Measurements from ENCODE around the gene RHOA. TPM values are rescaled to one million over a fixed set of nuclear protein-coding genes. Genes with fewer than 3 reads are reported as not detected.

The RHOA gene
- total RNA-seq, 6 donors from 2014 or later: 206 to 611 (median 456) TPM

DNA sequence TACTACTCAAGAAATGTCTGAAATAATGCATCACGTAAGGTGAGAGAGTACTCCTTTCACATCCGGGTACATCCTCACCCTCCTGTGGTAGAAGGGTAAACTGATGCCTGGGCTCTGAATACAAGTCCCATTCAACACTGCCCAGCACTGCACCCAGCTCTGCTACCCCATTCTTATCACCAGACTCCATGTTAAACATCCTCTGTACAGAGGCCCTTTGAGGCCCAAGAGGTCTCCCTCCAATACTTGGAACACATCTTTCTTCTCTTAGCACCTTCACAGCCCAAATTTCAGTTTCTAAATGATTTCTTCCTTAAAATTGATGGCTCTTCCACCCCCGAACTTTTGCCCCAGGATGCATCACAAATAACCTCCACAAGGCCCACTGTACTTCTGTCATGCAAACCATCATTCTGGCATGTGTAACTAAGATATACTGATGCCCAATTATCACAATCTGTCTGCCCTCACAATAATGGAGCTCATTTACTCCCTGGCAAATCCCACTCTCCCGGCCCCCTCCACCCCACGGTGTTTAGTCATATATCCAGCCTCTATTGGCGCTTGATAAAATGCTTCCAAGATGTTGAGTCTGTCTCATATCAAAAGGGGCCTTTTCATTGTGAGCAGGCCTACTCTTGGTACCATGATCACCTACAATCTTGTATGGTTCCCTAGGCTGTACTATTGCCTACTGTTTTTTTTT is 41.0 kb downstream of the RHOA start:
- TF ChIP-seq, protein P1, sequence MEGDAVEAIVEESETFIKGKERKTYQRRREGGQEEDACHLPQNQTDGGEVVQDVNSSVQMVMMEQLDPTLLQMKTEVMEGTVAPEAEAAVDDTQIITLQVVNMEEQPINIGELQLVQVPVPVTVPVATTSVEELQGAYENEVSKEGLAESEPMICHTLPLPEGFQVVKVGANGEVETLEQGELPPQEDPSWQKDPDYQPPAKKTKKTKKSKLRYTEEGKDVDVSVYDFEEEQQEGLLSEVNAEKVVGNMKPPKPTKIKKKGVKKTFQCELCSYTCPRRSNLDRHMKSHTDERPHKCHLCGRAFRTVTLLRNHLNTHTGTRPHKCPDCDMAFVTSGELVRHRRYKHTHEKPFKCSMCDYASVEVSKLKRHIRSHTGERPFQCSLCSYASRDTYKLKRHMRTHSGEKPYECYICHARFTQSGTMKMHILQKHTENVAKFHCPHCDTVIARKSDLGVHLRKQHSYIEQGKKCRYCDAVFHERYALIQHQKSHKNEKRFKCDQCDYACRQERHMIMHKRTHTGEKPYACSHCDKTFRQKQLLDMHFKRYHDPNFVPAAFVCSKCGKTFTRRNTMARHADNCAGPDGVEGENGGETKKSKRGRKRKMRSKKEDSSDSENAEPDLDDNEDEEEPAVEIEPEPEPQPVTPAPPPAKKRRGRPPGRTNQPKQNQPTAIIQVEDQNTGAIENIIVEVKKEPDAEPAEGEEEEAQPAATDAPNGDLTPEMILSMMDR (IDR thresholded peaks at IDR 0.05): no peak
- no peak for TF ChIP-seq POLR2AphosphoS5 (IDR thresholded peaks at IDR 0.05)
- no peak for TF ChIP-seq EP300 (IDR thresholded peaks at IDR 0.05)
- TF ChIP-seq POLR2A (IDR thresholded peaks at IDR 0.05): no peak
- no peak for ATAC-seq (ENCODE audit: low FRiP score in 2 of 2)
- DNase-seq: no peak
- H3K9me3 ChIP-seq: no peaks in the 10 kb centered on the region
- no peaks in the 10 kb centered on the region for H3K27me3 ChIP-seq
- no peak overlapping the region for H3K27ac ChIP-seq
- H3K4me1 ChIP-seq: peaks cover 0 to 10% (median 1%) of the 10 kb centered on the region in 4 donors
- WGBS, 2 donors: 93 to 94% methylated on average over 6 of the region's 6 CpGs
- H3K36me3 ChIP-seq: peaks cover 31 to 96% (median 77%) of the 10 kb centered on the region in 4 donors
- H3K4me3 ChIP-seq: no peak overlapping the region

DNA sequence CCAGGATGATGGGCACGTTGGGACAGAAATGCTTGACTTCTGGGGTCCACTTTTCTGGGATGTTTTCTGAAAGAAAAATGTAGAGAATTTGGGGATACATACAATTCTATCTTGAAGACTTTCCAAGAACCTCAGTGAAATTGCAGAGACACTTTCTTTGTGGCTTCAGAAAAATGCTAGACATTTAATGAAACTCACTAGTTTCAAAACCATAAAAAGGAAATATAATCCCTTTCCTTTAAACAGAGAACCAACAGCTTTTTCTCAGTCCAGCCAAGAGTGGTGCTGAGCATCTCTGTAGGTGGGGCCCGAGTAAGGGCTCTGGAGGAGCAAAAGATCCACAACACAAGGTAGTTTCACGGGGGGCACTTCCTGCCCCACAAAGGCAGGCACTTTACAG is 49.2 kb downstream of the RHOA start:
- ATAC-seq (ENCODE audit: low FRiP score in 2 of 2) (no peak), DNase-seq (no peak)
- Histone ChIP-seq H3K4me3 (no peak overlapping the region), H3K27ac (peak overlapping the region in 2 of 4 donors; percentile 3 to 7), H3K27me3 (no peaks in the 10 kb centered on the region), H3K9me3 (no peaks in the 10 kb centered on the region), H3K36me3 (peaks cover 35 to 90% (median 66%) of the 10 kb centered on the region in 4 donors), H3K4me1 (peaks cover 12 to 30% (median 19%) of the 10 kb centered on the region in 4 donors)
- WGBS, 2 donors: 67 to 74% methylated on average over 3 of the region's 3 CpGs
- TF ChIP-seq, protein P1 (IDR thresholded peaks at IDR 0.05): no peak
- no peak for TF ChIP-seq POLR2AphosphoS5 (IDR thresholded peaks at IDR 0.05)
- TF ChIP-seq EP300 (IDR thresholded peaks at IDR 0.05): no peak
- TF ChIP-seq POLR2A (IDR thresholded peaks at IDR 0.05): no peak

DNA sequence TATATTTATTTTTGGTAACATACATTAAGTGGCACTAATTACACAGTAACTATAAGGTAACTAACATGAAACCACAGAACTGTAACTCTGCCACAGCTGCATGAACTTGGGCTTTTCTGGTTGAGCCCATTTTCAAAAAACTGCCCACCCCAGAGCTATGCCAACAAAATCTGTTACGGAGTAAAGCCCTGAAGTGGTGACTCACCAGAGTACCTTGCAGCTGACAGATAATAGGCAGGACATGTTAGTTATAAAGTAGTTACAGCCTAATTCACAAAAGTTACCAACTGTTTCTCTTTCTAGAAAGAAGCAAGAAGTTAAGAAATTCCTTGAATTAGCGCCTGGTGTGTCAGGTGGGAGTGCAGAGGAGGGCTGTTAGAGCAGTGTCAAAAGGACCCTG is 52.2 kb downstream of the RHOA start:
- no peak for DNase-seq
- H3K27ac ChIP-seq: peak overlapping the region; percentile 12 to 94 (median 90)
- WGBS, 2 donors: 81 to 84% methylated on average over 2 of the region's 2 CpGs

DNA sequence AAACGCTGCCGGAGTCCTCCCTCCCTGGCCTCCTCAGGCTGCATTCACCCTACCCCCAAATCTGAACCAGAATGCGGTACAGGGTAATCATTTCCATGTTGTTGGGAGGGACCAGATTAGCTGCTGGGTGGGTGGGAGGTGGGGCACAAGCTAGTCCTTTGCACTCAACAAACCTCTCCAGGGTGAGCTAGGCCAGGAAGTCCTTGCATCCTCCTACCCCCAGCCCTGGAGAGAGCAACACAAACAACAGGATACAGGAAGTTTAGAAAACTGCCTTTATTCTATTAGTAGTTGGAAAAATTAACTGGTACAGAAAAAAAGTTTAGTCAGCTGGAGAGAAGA is 52.9 kb downstream of the RHOA start:
- H3K4me1 ChIP-seq: peaks cover 33 to 58% (median 41%) of the 10 kb centered on the region in 4 donors
- H3K27me3 ChIP-seq: no peaks in the 10 kb centered on the region
- H3K36me3 ChIP-seq: peaks cover 30 to 74% (median 49%) of the 10 kb centered on the region in 4 donors
- DNase-seq (no peak), ATAC-seq (ENCODE audit: low FRiP score in 2 of 2) (no peak)
- peak overlapping the region in 3 of 4 donors; percentile 68 to 83 (median 72) for H3K4me3 ChIP-seq
- TF ChIP-seq EP300 (IDR thresholded peaks at IDR 0.05) (no peak), POLR2A (IDR thresholded peaks at IDR 0.05) (no peak), POLR2AphosphoS5 (IDR thresholded peaks at IDR 0.05) (no peak)
- TF ChIP-seq, protein P1 (IDR thresholded peaks at IDR 0.05): no peak
- WGBS, 2 donors: 25 to 35% methylated on average over 2 to 3 of the region's 3 CpGs
- peak overlapping the region; percentile 88 to 95 (median 94) for H3K27ac ChIP-seq
- H3K9me3 ChIP-seq: no peaks in the 10 kb centered on the region

More for the DNA sequence above, 52.2 kb downstream of the RHOA start:
- Histone ChIP-seq H3K27me3 (no peaks in the 10 kb centered on the region), H3K36me3 (peaks cover 30 to 79% (median 54%) of the 10 kb centered on the region in 4 donors), H3K4me1 (peaks cover 33 to 58% (median 39%) of the 10 kb centered on the region in 4 donors), H3K4me3 (no peak overlapping the region), H3K9me3 (no peaks in the 10 kb centered on the region)
- TF ChIP-seq, protein P1 (IDR thresholded peaks at IDR 0.05): no peak
- TF ChIP-seq POLR2A (IDR thresholded peaks at IDR 0.05) (no peak), EP300 (IDR thresholded peaks at IDR 0.05) (no peak), POLR2AphosphoS5 (IDR thresholded peaks at IDR 0.05) (no peak)
- no peak for ATAC-seq (ENCODE audit: low FRiP score in 2 of 2)

Measured in upper lobe of left lung (tissue), 6 donors.